Transverse colon (tissue), 4 donors: ENCODE measurements around the gene MRM2. TPM values are rescaled to one million over a fixed set of nuclear protein-coding genes. Genes with fewer than 3 reads are reported as not detected.

ENCODE experiments used
- DNase-seq: peaks from one replicate; pipeline ENCODE4 v3.0.0-alpha.2; 2019
- H3K27ac ChIP-seq, 4 donors: fragments of 200-600 bp; sonication (generic); 2 replicates each; pipeline ENCODE4 v1.5.1; 2016 to 2018; ENCODE audit warnings: inconsistent platforms in 4 of 4
- H3K27me3 ChIP-seq: fragments of 200-600 bp; sonication (generic); 2 replicates; pipeline ENCODE4 v1.5.1; 2017; ENCODE audit warnings: inconsistent platforms
- H3K36me3 ChIP-seq, 4 donors: fragments of 200-600 bp; sonication (generic); 2 replicates each; pipeline ENCODE4 v1.5.1; 2017 to 2019; ENCODE audit warnings: inconsistent platforms in 4 of 4
- H3K4me1 ChIP-seq, 4 donors: fragments of 200-600 bp; sonication (generic); 2 replicates each; pipeline ENCODE4 v1.5.1; 2017 to 2020; ENCODE audit warnings: inconsistent platforms in 4 of 4
- H3K4me3 ChIP-seq, 4 donors: fragments of 200-600 bp; sonication (generic); 1 replicate in 1 of 4; 2 replicates in 3 of 4; pipeline versions ENCODE4 v1.5.1 to v1.6.1; 2017 to 2019; ENCODE audit warnings: inconsistent platforms in 4 of 4
- H3K9me3 ChIP-seq, 2 donors: fragments of 200-600 bp; sonication (generic); 2 replicates each; pipeline ENCODE4 v1.5.1; 2017 to 2019; ENCODE audit warnings: inconsistent platforms in 2 of 2
- EP300 ChIP-seq: sonication (generic); formaldehyde crosslinking; IDR thresholded peaks from one replicate; pipeline ENCODE4 v1.6.1; 2017; ENCODE audit warnings: antibody characterized with exemption, low read depth
- POLR2A ChIP-seq: fragments of 450-650 bp; IDR thresholded peaks from one replicate; pipeline ENCODE4 v1.6.1; 2016; ENCODE audit warnings: antibody characterized with exemption, mild to moderate bottlenecking, moderate library complexity
- POLR2AphosphoS5 ChIP-seq, 3 donors: sonication (generic); formaldehyde crosslinking; IDR thresholded peaks; one replicate each; pipeline ENCODE4 v1.6.1; 2016; ENCODE audit warnings: antibody characterized with exemption in 3 of 3
- WGBS, 2 donors: methylation state at CpG; one replicate each; pipeline ENCODE4 v1.1.5; 2018; ENCODE audit warnings: low coverage in 1 of 2; 5-methylcytosine and 5-hydroxymethylcytosine counted together
- in situ Hi-C, 4 donors: fragments of 200-750 bp; cut with MboI; loops; one replicate each; pipeline versions ENCODE4 v1.15.0 to v1.15.1; 2017; ENCODE audit warnings: low sequenced_read_pairs in 3 of 4, low pct_ligation_motif_present in 1 of 4, low pct_unique_long_range_greater_than_20kb in 1 of 4
- intact Hi-C: fragments of 100-400 bp; cut with DNase I; formaldehyde crosslinking; loops from one replicate; pipeline ENCODE4 v1.15.1; 2023; ENCODE audit warnings: low total_unique reads
- total RNA-seq, 4 donors: library from RNA; depleted of rRNA; stranded (reverse); fragments of >200 nt; gene quantifications; one replicate each; pipeline ENCODE4 v1.1.0, GENCODE V29; 2016
- TF ChIP-seq, protein P1 (sequence below), 5 experiments: fragments of 200-600 bp in 3 of 5; fragments of 450-650 bp in 2 of 5; sonication (generic) in 3 of 5; IDR thresholded peaks; 1 replicate in 2 of 5; 2 replicates in 3 of 5; pipeline ENCODE4 v1.5.1; 2016 to 2017; ENCODE audit warnings: antibody characterized with exemption in 5 of 5, inconsistent platforms in 3 of 5, mild to moderate bottlenecking in 2 of 5, moderate library complexity in 1 of 5

MRM2 gene
- total RNA-seq, 4 donors from 2014 or later: 2.2 to 15.3 (median 12.7) TPM

DNA sequence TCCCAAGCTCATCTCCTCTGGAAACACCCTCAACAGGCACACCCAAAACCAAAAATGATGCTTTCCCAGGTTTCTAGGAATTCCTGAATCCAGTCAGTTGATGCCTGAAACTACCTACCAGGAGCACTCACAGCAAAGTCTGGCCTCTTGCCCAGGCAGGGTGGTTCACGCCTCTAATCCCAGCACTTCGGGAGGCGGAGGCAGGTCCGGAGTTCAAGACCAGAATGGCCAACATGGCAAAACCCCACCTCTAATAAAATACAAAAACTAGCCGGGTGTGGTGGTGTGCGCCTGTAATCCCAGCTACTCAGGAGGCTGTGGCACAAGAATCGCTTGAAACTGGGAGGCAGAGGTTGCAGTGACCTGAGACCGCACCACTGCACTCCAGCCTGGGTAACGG is 11.1 kb downstream of the MRM2 start:
- no peak for DNase-seq
- in situ Hi-C loops: loop anchor here in 2 of 4 donors (25.0 kb wide), 1 partner anchor 131 kb away; the partner anchor contains the start of gene EIF3B (in 2 of the 2)

DNA sequence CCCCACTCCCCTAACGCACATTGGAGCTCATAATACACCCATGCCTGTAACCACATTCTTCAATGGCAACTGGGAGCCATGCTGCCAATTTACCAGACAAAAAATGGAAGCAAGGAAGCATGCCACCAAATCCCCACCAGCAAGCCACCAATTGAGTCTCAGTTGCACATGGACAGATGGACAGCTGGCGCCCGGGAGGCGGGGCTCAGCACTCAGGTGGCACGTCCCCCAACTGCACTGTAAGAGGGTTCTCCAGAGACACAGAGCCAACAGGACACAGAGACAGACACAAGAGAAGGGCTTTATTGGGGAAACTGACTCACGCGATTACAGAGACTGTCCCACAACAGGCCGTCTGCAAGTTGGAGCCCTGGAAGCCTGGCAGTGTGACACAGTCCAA is 11.8 kb downstream of the MRM2 start:
- DNase-seq: no peak
- Histone ChIP-seq H3K4me1 (peaks cover 10 to 21% (median 20%) of the 10 kb centered on the region in 4 donors), H3K4me3 (no peak overlapping the region), H3K36me3 (peaks cover 0 to 10% (median 3%) of the 10 kb centered on the region in 4 donors), H3K27me3 (no peaks in the 10 kb centered on the region), H3K27ac (no peak overlapping the region), H3K9me3 (no peaks in the 10 kb centered on the region)
- intact Hi-C loops (no loop called here), in situ Hi-C loops (loop anchor here in 2 of 4 donors (25.0 kb wide), 1 partner anchor 132 kb away; the partner anchor contains the start of gene EIF3B (in 2 of the 2))
- TF ChIP-seq EP300 (no peak), POLR2AphosphoS5 (IDR thresholded peaks at IDR 0.05) (no peak), POLR2A (no peak)
- TF ChIP-seq, protein P1, sequence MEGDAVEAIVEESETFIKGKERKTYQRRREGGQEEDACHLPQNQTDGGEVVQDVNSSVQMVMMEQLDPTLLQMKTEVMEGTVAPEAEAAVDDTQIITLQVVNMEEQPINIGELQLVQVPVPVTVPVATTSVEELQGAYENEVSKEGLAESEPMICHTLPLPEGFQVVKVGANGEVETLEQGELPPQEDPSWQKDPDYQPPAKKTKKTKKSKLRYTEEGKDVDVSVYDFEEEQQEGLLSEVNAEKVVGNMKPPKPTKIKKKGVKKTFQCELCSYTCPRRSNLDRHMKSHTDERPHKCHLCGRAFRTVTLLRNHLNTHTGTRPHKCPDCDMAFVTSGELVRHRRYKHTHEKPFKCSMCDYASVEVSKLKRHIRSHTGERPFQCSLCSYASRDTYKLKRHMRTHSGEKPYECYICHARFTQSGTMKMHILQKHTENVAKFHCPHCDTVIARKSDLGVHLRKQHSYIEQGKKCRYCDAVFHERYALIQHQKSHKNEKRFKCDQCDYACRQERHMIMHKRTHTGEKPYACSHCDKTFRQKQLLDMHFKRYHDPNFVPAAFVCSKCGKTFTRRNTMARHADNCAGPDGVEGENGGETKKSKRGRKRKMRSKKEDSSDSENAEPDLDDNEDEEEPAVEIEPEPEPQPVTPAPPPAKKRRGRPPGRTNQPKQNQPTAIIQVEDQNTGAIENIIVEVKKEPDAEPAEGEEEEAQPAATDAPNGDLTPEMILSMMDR (IDR thresholded peaks at IDR 0.05): no peak
- 90% methylated on average over 8 of the region's 8 CpGs; no CpG with 5 or more reads in 1 of the 2 donors for WGBS, 2 donors

More for the DNA sequence above, 11.1 kb downstream of the MRM2 start:
- WGBS, 2 donors: 34 to 66% methylated on average over 3 to 9 of the region's 9 CpGs
- intact Hi-C loops: no loop called here
- TF ChIP-seq POLR2AphosphoS5 (IDR thresholded peaks at IDR 0.05): no peak
- TF ChIP-seq, protein P1 (IDR thresholded peaks at IDR 0.05): no peak
- Histone ChIP-seq H3K36me3 (peaks cover 0 to 11% (median 4%) of the 10 kb centered on the region in 4 donors), H3K27ac (no peak overlapping the region), H3K27me3 (no peaks in the 10 kb centered on the region), H3K4me3 (no peak overlapping the region), H3K4me1 (peaks cover 10 to 21% (median 20%) of the 10 kb centered on the region in 4 donors), H3K9me3 (no peaks in the 10 kb centered on the region)

DNA sequence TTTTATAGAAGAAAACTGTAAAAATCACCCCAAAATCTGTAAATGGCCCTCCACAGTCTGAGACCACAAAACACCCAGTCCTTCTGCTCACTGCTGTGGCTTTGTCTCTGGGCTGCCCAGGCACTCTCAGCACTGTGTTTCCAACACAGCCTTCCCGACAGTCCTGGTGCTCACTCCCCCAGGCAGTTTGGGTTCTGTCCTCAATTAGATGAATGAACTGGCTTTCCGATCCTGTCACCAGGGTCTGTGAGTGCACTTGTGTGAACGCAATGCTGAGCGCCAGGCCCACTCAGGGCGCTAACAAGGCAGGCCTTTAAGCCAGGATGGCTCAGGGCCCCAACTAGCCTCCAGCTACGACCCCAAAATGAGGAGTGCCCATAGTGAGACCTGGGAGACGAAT is 12.5 kb downstream of the MRM2 start:
- WGBS, 2 donors: 91% methylated on average over 7 of the region's 7 CpGs; no CpG with 5 or more reads in 1 of the 2 donors
- H3K27ac ChIP-seq: no peak overlapping the region
- peaks cover 0 to 3% (median 0%) of the 10 kb centered on the region in 4 donors for H3K36me3 ChIP-seq
- in situ Hi-C loops: loop anchor here in 2 of 4 donors (25.0 kb wide), 1 partner anchor 133 kb away; the partner anchor contains the start of gene EIF3B (in 2 of the 2)
- TF ChIP-seq, protein P1 (IDR thresholded peaks at IDR 0.05): no peak
- TF ChIP-seq POLR2A: no peak
- TF ChIP-seq EP300: no peak
- no peak for TF ChIP-seq POLR2AphosphoS5 (IDR thresholded peaks at IDR 0.05)
- DNase-seq: no peak
- H3K27me3 ChIP-seq: no peaks in the 10 kb centered on the region
- peaks cover 10 to 21% (median 20%) of the 10 kb centered on the region in 4 donors for H3K4me1 ChIP-seq
- H3K9me3 ChIP-seq: no peaks in the 10 kb centered on the region
- intact Hi-C loops: no loop called here
- no peak overlapping the region for H3K4me3 ChIP-seq

DNA sequence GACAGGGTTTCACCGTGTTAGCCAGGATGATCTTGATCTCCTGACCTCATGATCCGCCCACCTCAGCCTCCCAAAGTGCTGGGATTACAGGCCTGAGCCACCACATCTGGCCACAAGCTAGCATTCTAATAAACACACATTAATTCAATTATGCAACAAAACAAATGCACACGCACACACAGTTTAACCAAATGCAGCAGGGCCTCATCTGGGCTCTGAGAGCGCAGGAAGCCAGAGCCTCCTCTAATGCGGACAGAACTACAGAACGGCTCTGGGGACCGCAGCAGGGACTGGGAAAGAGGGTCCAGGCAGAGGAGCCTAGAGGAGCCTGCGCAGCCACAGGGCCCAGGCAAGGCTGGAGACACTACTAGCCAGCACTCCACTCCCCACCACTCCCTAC is 13.1 kb downstream of the MRM2 start:
- WGBS, 2 donors: 85% methylated on average over 8 of the region's 8 CpGs; no CpG with 5 or more reads in 1 of the 2 donors
- H3K4me3 ChIP-seq: no peak overlapping the region
- DNase-seq: no peak
- TF ChIP-seq POLR2A (no peak), EP300 (no peak), POLR2AphosphoS5 (IDR thresholded peaks at IDR 0.05) (no peak)
- TF ChIP-seq, protein P1 (IDR thresholded peaks at IDR 0.05): no peak
- intact Hi-C loops (no loop called here), in situ Hi-C loops (loop anchor here in 2 of 4 donors (25.0 kb wide), 1 partner anchor 133 kb away; the partner anchor contains the start of gene EIF3B (in 2 of the 2))
- no peaks in the 10 kb centered on the region for H3K36me3 ChIP-seq
- no peaks in the 10 kb centered on the region for H3K27me3 ChIP-seq
- peaks cover 10 to 21% (median 20%) of the 10 kb centered on the region in 4 donors for H3K4me1 ChIP-seq
- H3K27ac ChIP-seq: no peak overlapping the region
- H3K9me3 ChIP-seq: no peaks in the 10 kb centered on the region
